Measurements from ENCODE around the gene BLOC1S3.

The BLOC1S3 gene

DNA sequence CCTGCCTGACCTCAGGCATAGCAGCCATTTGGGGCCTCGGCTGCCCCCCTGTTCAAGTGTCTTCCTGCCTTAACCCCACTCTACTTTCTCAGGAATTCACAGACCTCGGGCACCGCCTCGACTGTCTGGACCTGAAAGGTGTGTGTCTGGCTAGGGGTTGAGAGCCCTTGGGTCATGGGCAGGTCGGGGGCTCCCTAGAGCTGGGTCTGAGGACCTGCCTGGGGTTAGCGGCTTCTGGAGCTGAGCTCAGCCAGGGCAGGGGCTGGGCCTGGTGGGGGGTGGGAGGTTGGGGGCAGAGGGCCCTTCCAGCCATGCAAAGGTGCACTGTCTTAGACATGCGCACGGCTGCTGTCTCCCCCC, 38.5 kb upstream of the BLOC1S3 start:
- no peak overlapping the region for H3K4me3 ChIP-seq (ENCODE audit: low read depth, low read length)
- no peak for TF ChIP-seq CTCF (IDR thresholded peaks at IDR 0.05; ENCODE audit: low read depth, low read length)

GRCh38 chr19:45140533-45140932, 38.1 kb upstream of the BLOC1S3 start:
- Histone ChIP-seq H3K27me3 (no peaks in the 10 kb centered on the region), H3K36me3 (peaks cover 43% of the 10 kb centered on the region), H3K4me1 (no peaks in the 10 kb centered on the region), H3K9me3 (no peaks in the 10 kb centered on the region), H3K4me3 (ENCODE audit: low read depth, low read length) (no peak overlapping the region)
- TF ChIP-seq CTCF (IDR thresholded peaks at IDR 0.05; ENCODE audit: low read depth, low read length): no peak
- DNase-seq: no peak

More for the DNA sequence above, 38.5 kb upstream of the BLOC1S3 start:
- H3K36me3 ChIP-seq: peaks cover 40% of the 10 kb centered on the region
- no peaks in the 10 kb centered on the region for H3K9me3 ChIP-seq
- no peaks in the 10 kb centered on the region for H3K4me1 ChIP-seq
- H3K27me3 ChIP-seq: no peaks in the 10 kb centered on the region
- no peak for DNase-seq

GRCh38 chr19:45141203-45141900, 37.2 kb upstream of the BLOC1S3 start:
- no peaks in the 10 kb centered on the region for H3K4me1 ChIP-seq
- TF ChIP-seq CTCF (IDR thresholded peaks at IDR 0.05; ENCODE audit: low read depth, low read length): no peak
- H3K9me3 ChIP-seq: no peaks in the 10 kb centered on the region
- DNase-seq: no peak
- H3K36me3 ChIP-seq: peaks cover 49% of the 10 kb centered on the region
- H3K4me3 ChIP-seq (ENCODE audit: low read depth, low read length): no peak overlapping the region
- H3K27me3 ChIP-seq: no peaks in the 10 kb centered on the region

GRCh38 chr19:45142016-45142725, 36.4 kb upstream of the BLOC1S3 start:
- no peaks in the 10 kb centered on the region for H3K4me1 ChIP-seq
- peaks cover 50% of the 10 kb centered on the region for H3K36me3 ChIP-seq
- no peak for TF ChIP-seq CTCF (IDR thresholded peaks at IDR 0.05; ENCODE audit: low read depth, low read length)
- H3K9me3 ChIP-seq: no peaks in the 10 kb centered on the region
- DNase-seq: no peak
- no peak overlapping the region for H3K4me3 ChIP-seq (ENCODE audit: low read depth, low read length)
- H3K27me3 ChIP-seq: no peaks in the 10 kb centered on the region

DNA sequence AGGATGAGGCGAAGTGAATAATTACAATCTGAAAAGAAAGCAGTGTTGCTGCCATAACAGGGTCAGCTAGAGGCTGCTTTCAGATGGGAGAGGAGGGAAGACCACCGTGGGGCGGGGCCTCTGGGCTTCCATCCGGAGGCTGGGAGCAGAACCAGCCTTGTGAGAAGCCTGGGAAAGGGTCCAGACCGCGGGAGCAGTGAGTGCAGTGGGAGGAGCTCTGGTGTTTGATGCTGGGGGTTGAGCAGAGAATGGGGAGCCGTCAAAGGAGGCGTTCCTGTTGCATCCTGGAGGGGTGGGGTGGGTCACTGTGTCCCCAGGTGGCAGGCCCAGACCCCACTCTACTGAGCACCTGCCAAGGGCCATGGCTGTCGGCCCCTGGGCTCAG, 35.9 kb upstream of the BLOC1S3 start:
- DNase-seq: no peak
- peaks cover 50% of the 10 kb centered on the region for H3K36me3 ChIP-seq
- H3K4me3 ChIP-seq (ENCODE audit: low read depth, low read length): no peak overlapping the region
- no peaks in the 10 kb centered on the region for H3K9me3 ChIP-seq
- no peaks in the 10 kb centered on the region for H3K4me1 ChIP-seq
- no peaks in the 10 kb centered on the region for H3K27me3 ChIP-seq
- TF ChIP-seq CTCF (IDR thresholded peaks at IDR 0.05; ENCODE audit: low read depth, low read length): no peak

Measured in BE2C (cell line).